Measurements from ENCODE around the gene NCOR2.
A peak's percentile ranks its signal among the peaks of the same experiment; 100 is the strongest.
"Not testable (repeated sequence)": the region's sequence is repeated elsewhere in the genome, so short reads cannot be mapped to it uniquely, and the experiment has no call there.

The NCOR2 gene

DNA sequence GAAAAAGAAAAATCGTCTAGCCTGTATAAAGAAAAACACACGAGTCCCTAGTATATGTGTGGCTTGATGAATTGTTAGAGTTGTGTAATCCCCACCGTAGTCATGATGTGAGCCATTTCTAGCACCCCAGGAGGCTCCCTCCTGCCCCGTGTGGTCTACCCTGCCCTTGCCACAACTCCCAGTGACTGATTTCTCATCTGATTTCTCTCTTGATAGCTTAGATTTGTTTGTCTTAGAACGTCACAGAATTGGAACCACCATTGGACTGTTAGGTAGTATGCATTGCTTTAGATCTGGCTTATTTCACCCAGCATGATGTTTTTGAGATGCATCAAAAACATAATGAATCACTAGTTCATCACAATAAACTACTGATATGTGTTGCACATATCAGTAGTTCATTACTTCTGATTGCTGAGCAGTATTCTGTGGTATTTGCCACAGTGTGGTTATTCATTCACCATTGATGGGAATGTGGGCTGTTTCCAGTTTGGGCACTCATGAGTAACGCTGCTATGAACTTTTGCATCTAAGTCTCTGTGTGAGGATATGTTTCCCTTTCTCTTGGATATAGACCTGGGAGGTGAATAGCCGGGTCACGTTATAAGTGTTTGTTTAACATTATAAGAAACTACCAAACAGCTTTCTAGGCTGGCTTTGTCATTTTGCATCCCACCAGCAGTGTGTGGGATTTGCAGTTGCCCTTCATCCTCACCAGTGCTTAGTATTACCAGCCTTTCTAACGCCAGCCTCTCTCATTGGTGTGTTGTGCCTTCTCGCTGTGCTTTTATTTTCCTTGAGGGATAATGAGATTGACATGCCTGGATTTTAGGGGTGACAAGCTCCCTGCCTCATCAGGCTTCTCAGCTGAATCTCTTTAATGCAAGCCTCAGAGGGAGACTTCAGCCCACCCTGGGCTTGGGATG, 31.9 kb upstream of the NCOR2 start:
- DNase-seq = peak; percentile 88

DNA sequence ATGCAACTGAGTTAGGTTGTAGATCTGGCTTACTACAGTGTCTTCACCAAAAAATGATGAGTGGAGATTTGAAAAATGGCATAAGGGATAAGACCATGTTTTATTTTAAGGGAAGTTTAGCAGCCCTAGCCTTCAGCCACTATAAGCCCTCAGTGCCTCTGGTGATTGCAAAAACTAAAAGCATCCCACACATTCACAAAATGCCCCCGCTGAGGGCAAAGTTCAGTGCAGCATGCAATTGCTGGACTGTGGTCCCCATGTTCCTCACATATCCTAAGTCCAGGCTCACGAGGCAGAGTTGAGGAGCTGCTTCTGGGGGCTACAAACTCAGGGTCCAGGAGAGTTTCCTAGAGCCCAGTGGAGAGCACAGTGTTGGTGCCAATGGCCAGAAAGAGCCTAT, 29.6 kb upstream of the NCOR2 start:
- DNase-seq = no peak

- no peak for DNase-seq
Observed at GRCh38 chr12:124595444-124595843, 28.0 kb upstream of the NCOR2 start.

- DNase-seq = no peak
Observed at GRCh38 chr12:124594851-124595250, 27.4 kb upstream of the NCOR2 start.

DNA sequence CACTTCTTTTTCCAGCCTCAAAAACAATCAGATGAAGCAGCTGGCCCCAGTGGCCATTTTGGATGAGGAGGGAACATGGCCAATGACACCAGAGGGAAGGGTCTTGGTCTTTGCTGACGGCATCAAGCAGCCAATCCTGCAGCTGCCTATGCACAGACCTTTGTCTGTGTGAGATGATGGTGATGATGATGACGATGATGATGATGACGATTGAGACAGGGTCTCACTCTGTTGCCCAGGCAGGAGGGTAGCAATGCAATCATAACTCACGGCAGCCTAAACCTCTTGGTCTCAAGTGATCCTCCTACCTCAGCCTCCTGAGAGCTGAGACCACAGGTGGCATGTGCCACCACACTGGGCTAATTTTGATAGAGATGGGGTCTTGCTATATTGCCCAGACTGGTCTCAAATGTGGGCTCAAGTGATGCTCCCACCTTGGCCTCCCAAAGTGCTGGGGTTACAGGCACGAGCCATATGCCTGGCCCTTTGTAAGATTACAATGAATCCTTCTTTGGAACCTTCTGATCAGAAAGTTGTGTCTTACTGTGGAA, 26.5 kb upstream of the NCOR2 start:
- no peak for DNase-seq

DNA sequence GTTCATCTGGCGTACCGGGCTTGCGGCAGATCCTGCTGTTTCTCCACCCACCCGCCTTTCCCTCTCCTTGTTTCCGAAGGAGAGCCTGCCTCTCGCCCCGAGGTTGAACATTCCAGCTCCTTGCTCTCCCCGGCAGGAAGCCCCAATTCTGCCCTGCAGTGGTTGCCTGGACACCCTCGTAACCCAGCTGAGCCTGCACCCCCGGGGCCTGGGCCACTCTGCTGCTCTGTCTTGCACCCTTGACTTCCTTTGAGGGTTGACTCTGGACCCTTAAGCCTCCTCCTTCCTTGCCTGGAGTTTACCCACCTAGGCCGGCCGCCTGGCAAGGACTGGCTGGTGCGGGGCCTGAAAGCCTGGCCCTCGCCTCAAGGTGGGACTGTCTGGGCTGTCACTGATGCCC, 25.8 kb upstream of the NCOR2 start:
- DNase-seq = no peak

GRCh38 chr12:124592481-124593160, 25.2 kb upstream of the NCOR2 start:
- DNase-seq = no peak

- DNase-seq = peak; percentile 58
Observed at GRCh38 chr12:124592050-124592449, 24.6 kb upstream of the NCOR2 start.

GRCh38 chr12:124590447-124590846, 23.0 kb upstream of the NCOR2 start:
- no peak for DNase-seq

DNA sequence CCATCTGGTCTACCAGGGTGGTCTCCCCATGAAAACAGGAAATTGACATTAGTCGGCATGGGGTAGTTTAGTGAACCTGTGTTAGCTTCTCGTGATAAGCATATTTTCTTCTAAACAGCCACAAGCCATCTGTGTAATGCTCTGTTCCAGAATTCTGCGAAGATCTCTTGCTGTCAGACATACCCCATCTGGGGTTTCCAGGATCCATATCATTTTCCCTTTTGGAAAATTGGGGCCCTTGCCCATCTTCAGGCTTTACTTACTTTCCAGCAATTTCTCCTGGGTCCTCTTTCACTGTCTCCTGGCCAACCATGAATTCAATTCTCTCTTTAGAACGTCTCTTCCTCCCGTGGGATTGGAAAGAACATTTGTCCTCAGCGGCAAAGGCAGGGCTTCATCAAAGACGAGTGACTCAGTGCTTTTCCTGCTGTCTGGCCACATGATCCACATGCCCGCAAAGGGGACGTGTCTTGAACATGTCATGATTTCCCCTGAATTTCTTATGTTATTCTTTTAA, 21.4 kb upstream of the NCOR2 start:
- DNase-seq = peak; percentile 72

GRCh38 chr12:124588018-124588634, 20.7 kb upstream of the NCOR2 start:
- no peak for DNase-seq

DNA sequence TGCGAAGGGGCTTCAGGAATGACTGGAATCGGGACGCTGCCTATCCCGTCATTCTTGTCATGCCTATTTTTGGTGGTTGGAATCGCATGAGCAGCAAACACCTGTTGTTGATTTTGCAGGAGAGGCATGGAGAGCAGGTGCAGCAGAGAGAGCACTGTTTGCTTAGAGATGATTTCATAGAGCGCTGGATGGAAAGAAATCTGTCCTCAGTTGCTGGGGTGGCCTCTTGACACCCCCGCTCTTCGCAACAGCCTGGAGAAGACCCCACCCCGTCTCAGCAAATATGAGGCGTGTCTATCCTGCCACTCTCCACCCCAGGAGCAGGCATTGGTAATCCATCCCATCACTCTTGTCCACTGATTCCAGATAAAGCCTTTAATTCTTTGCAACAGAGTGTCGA, 19.3 kb upstream of the NCOR2 start:
- no peak for DNase-seq

GRCh38 chr12:124584494-124584893, 17.1 kb upstream of the NCOR2 start:
- DNase-seq = not testable (repeated sequence)

- DNase-seq = no peak
Observed at GRCh38 chr12:124583854-124584253, 16.4 kb upstream of the NCOR2 start.

GRCh38 chr12:124582108-124582424, 14.7 kb upstream of the NCOR2 start:
- DNase-seq = no peak

DNA sequence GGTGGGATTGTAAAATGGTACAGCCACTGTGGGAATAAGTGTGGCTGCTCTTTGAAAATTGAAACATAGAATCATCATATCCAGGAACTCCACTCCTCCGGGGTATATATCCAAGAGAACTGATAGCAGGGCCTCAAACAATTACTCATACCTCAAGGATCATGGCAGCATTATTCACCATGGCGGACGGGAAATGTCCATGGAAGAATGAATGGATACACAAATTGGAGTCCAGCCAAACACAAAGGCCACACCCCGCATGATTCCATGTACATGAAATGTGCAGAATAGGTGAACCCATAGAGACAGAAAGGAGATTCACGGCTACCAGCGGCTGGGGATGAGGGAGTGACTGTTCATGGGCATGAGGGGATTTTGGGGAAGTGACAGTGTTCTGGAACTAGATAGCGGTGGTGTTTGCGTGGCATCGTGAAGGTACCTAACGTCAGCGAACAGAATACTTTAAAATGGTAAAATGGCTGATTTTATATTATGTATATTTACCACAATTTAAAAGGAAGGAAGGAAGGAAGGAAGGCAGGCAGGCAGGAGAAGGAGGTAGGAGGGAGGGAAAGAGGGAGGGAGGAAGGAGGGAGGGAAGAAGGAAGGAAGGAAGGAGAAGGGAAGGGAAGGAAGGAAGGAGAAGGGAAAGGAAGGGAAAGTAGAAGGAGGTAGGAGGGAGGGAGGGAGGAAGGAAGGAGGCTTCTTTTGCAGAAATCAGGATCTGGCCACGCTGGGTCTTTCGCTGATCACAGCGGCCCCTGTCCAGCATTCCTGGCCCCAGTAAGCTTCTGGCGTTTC, 14.1 kb upstream of the NCOR2 start:
- peak; percentile 58 for DNase-seq

GRCh38 chr12:124579921-124580517, 12.6 kb upstream of the NCOR2 start:
- DNase-seq = no peak

DNA sequence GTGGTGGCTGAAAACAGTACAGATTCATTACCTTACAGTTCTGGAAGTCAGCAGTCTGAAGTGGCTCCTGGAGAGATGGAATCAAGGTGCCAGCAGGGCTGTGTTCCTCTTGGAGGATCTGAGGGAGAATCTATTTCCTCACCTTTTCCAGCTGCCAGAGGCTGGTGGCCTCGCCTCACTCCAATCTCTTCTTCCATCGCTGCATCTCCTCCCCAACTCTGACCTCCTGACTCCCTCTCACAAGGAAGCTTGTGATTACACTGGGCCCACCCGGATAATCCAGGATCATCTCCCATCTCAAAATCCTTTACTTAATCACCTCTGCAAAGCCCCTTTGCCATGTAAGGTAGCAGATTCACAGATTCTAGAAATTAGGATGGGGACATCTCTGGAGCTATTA, 11.4 kb upstream of the NCOR2 start:
- no peak for DNase-seq

GRCh38 chr12:124578445-124578844, 11.0 kb upstream of the NCOR2 start:
- DNase-seq = no peak

- no peak for DNase-seq
Observed at GRCh38 chr12:124577986-124578385, 10.6 kb upstream of the NCOR2 start.

- no peak for DNase-seq
Observed at GRCh38 chr12:124577374-124577773, 10.0 kb upstream of the NCOR2 start.

DNA sequence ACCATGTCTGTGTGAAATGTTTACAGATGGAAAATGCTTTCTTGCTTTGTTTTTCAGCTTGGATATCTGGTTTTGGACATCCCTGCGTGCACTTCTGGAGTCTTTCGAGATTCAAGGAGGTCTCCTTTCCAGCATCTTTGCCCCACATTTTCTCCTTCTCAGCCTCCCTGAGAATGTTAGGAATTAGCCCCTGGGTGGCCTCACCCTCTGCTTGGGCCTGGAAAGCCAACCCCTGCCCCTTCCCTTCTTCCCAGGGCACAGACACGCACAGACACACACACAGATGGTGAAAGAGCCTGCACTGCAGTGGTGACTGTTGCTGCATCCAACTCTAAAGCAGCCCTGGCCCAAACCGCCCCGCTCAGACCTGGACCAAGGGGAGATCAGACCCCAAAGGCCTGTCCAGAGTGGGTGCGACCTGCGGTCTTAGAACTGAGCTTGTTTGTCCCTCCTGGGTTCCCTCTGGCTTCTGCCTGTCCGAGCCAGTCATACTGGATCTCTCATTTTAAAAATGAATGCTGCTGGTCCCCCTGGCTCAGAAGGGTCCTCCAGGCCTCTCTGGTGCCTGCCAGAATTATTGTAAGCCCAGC, 8.7 kb upstream of the NCOR2 start:
- no peak for DNase-seq
